ENCODE results near the gene CRIM1.

Gene CRIM1

GRCh38 chr2:36562240-36562639, 206.7 kb downstream of the CRIM1 start:
- no peak for TF ChIP-seq CTCF (IDR thresholded peaks at IDR 0.05; ENCODE audit: borderline replicate concordance, insufficient read depth, low read depth, low read length)
- H3K4me3 ChIP-seq (ENCODE audit: low read depth, low read length): no peak overlapping the region

- TF ChIP-seq CTCF (IDR thresholded peaks at IDR 0.05; ENCODE audit: borderline replicate concordance, insufficient read depth, low read depth, low read length): no peak
- no peak overlapping the region for H3K4me3 ChIP-seq (ENCODE audit: low read depth, low read length)
These were observed 207.5 kb downstream of the CRIM1 start for GRCh38 chr2:36562973-36563532.

- TF ChIP-seq CTCF (IDR thresholded peaks at IDR 0.05; ENCODE audit: borderline replicate concordance, insufficient read depth, low read depth, low read length): no peak
- H3K4me3 ChIP-seq (ENCODE audit: low read depth, low read length): no peak overlapping the region
These were observed 208.9 kb downstream of the CRIM1 start for GRCh38 chr2:36564377-36564930.

- no peak overlapping the region for H3K4me3 ChIP-seq (ENCODE audit: low read depth, low read length)
- TF ChIP-seq CTCF (IDR thresholded peaks at IDR 0.05; ENCODE audit: borderline replicate concordance, insufficient read depth, low read depth, low read length): no peak
These were observed 210.1 kb downstream of the CRIM1 start for GRCh38 chr2:36565712-36566111.

- no peak overlapping the region for H3K4me3 ChIP-seq (ENCODE audit: low read depth, low read length)
- no peak for TF ChIP-seq CTCF (IDR thresholded peaks at IDR 0.05; ENCODE audit: borderline replicate concordance, insufficient read depth, low read depth, low read length)
These were observed 211.3 kb downstream of the CRIM1 start for GRCh38 chr2:36566887-36567286.

GRCh38 chr2:36567711-36568408, 212.3 kb downstream of the CRIM1 start:
- no peak for TF ChIP-seq CTCF (IDR thresholded peaks at IDR 0.05; ENCODE audit: borderline replicate concordance, insufficient read depth, low read depth, low read length)
- H3K4me3 ChIP-seq (ENCODE audit: low read depth, low read length): no peak overlapping the region

All from GM12875 (cell line).